ENCODE results near the gene DIP2B.
"Not testable (repeated sequence)": the region's sequence is repeated elsewhere in the genome, so short reads cannot be mapped to it uniquely, and the experiment has no call there.

DIP2B gene

GRCh38 chr12:50678650-50679365 lies 174.0 kb downstream of the DIP2B start:
- peak; percentile 59 for DNase-seq (ENCODE audit: low spot score)

GRCh38 chr12:50679612-50680011 lies 174.8 kb downstream of the DIP2B start:
- no peak for DNase-seq (ENCODE audit: low spot score)

- not testable (repeated sequence) for DNase-seq (ENCODE audit: low spot score)
These were observed 176.3 kb downstream of the DIP2B start for GRCh38 chr12:50681064-50681463.

- peak; percentile 73 for DNase-seq (ENCODE audit: low spot score)
These were observed 180.9 kb downstream of the DIP2B start for GRCh38 chr12:50685641-50686040.

- peak; percentile 95 for DNase-seq (ENCODE audit: low spot score)
These were observed 181.6 kb downstream of the DIP2B start for GRCh38 chr12:50686406-50686805.

- DNase-seq (ENCODE audit: low spot score): no peak
These were observed 182.2 kb downstream of the DIP2B start for GRCh38 chr12:50686976-50687375.

- no peak for DNase-seq (ENCODE audit: low spot score)
These were observed 184.7 kb downstream of the DIP2B start for GRCh38 chr12:50689437-50689836.

GRCh38 chr12:50690925-50691324 lies 186.1 kb downstream of the DIP2B start:
- peak; percentile 70 for DNase-seq (ENCODE audit: low spot score)

- DNase-seq (ENCODE audit: low spot score): no peak
These were observed 191.2 kb downstream of the DIP2B start for GRCh38 chr12:50695961-50696360.

GRCh38 chr12:50696931-50697330 lies 192.1 kb downstream of the DIP2B start:
- peak; percentile 80 for DNase-seq (ENCODE audit: low spot score)

GRCh38 chr12:50699154-50699553 lies 194.4 kb downstream of the DIP2B start:
- DNase-seq (ENCODE audit: low spot score): no peak

GRCh38 chr12:50699940-50700339 lies 195.2 kb downstream of the DIP2B start:
- peak; percentile 59 for DNase-seq (ENCODE audit: low spot score)

GRCh38 chr12:50706606-50707005 lies 201.8 kb downstream of the DIP2B start:
- no peak for DNase-seq (ENCODE audit: low spot score)

- no peak for DNase-seq (ENCODE audit: low spot score)
These were observed 202.6 kb downstream of the DIP2B start for GRCh38 chr12:50707396-50707795.

GRCh38 chr12:50708631-50709030 lies 203.8 kb downstream of the DIP2B start:
- no peak for DNase-seq (ENCODE audit: low spot score)

GRCh38 chr12:50711121-50711520 lies 206.3 kb downstream of the DIP2B start:
- DNase-seq (ENCODE audit: low spot score): no peak

GRCh38 chr12:50715174-50715573 lies 210.4 kb downstream of the DIP2B start:
- peak; percentile 97 for DNase-seq (ENCODE audit: low spot score)

GRCh38 chr12:50718760-50719159 lies 214.0 kb downstream of the DIP2B start:
- no peak for DNase-seq (ENCODE audit: low spot score)

- DNase-seq (ENCODE audit: low spot score): no peak
These were observed 215.3 kb downstream of the DIP2B start for GRCh38 chr12:50720085-50720484.

GRCh38 chr12:50720501-50720900 lies 215.7 kb downstream of the DIP2B start:
- DNase-seq (ENCODE audit: low spot score): no peak

- DNase-seq (ENCODE audit: low spot score): no peak
These were observed 219.1 kb downstream of the DIP2B start for GRCh38 chr12:50723865-50724264.

GRCh38 chr12:50725011-50725942 lies 220.5 kb downstream of the DIP2B start:
- DNase-seq (ENCODE audit: low spot score): peak; percentile 58

GRCh38 chr12:50727466-50727865 lies 222.7 kb downstream of the DIP2B start:
- DNase-seq (ENCODE audit: low spot score): no peak
